OCI-LY1 (cell line): Measurements from ENCODE around the gene ANO3.

Experiments
- EZH2 ChIP-seq: fragments of 200-600 bp; sonication (generic), shearing (Covaris generic); IDR thresholded peaks from 2 replicates; pipeline ENCODE4 v1.8.0; 2017; ENCODE audit warnings: borderline replicate concordance, mixed run types, mild to moderate bottlenecking, antibody characterized with exemption, low read length, moderate library complexity, mixed read lengths
- TF ChIP-seq, protein P1 (sequence below): fragments of 200-600 bp; sonication (generic), shearing (Covaris generic); IDR thresholded peaks from 2 replicates; pipeline ENCODE4 v1.5.1; 2017; ENCODE audit warnings: mild to moderate bottlenecking, antibody characterized with exemption, low read length, moderate library complexity, mixed read lengths

DNA sequence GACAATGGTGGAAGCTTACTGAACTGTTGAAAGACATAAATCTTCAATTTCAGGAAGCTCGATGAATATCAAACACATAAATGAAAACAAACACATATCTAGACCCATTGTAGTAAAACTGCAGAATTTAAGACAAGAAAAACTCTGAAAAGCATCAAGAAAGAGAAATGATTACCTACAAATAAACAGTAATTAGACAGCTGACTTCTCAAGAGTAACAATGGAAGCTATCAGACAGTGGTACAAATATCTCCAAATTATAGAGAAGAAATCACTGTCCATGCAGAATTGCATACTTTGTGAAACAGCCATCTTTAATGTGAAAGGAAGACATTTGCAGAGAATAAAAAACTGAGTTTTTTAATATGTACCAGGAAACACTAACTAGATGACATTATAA, 45.7 kb downstream of the ANO3 start:
- TF ChIP-seq EZH2 = no peak
- TF ChIP-seq, protein P1, sequence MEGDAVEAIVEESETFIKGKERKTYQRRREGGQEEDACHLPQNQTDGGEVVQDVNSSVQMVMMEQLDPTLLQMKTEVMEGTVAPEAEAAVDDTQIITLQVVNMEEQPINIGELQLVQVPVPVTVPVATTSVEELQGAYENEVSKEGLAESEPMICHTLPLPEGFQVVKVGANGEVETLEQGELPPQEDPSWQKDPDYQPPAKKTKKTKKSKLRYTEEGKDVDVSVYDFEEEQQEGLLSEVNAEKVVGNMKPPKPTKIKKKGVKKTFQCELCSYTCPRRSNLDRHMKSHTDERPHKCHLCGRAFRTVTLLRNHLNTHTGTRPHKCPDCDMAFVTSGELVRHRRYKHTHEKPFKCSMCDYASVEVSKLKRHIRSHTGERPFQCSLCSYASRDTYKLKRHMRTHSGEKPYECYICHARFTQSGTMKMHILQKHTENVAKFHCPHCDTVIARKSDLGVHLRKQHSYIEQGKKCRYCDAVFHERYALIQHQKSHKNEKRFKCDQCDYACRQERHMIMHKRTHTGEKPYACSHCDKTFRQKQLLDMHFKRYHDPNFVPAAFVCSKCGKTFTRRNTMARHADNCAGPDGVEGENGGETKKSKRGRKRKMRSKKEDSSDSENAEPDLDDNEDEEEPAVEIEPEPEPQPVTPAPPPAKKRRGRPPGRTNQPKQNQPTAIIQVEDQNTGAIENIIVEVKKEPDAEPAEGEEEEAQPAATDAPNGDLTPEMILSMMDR = no peak
